ENCODE data around the gene REEP3.

- TF ChIP-seq TAF1 (IDR thresholded peaks at IDR 0.05; ENCODE audit: borderline replicate concordance, insufficient read depth, low read length), result no peak
- no peak for TF ChIP-seq REST (IDR thresholded peaks at IDR 0.05; ENCODE audit: insufficient read depth in 1 of 2, low read depth in 2 of 2, low read length in 2 of 2)
These were observed 64.8 kb downstream of the REEP3 start for GRCh38 chr10:63586043-63586442.
